Calu3 (cell line): Measurements from ENCODE around the gene LRRC49. TPM values are rescaled to one million over a fixed set of nuclear protein-coding genes. Genes with fewer than 3 reads are reported as not detected.

Experiments used
- BruUV-seq: library from RNA; stranded (reverse); fragments of 400-500 nt; replicated peaks from 2 replicates; lab custom pipeline; 2021; lab: Mats Ljungman, UMichigan
- CTCF ChIA-PET: fragments of 300-600 bp; sonication (Branson Sonifier 250); formaldehyde crosslinking; loops from one replicate; lab custom pipeline; 2022; ENCODE audit warnings: antibody characterized with exemption; lab: Charles Lee
- DNase-seq: peaks from one replicate; pipeline ENCODE4 v3.0.0; 2022
- H3K27ac Mint-ChIP-seq: one replicate; pipeline ENCODE4 v1.8.0; 2022; ENCODE audit warnings: mixed read lengths; ENCODE audit not compliant: unreplicated experiment
- H3K27me3 Mint-ChIP-seq: one replicate; pipeline ENCODE4 v1.8.0; 2022; ENCODE audit warnings: mixed read lengths; ENCODE audit not compliant: unreplicated experiment
- H3K36me3 Mint-ChIP-seq: one replicate; pipeline ENCODE4 v1.8.0; 2022; ENCODE audit warnings: mild to moderate bottlenecking, moderate library complexity, mixed read lengths; ENCODE audit not compliant: insufficient read depth, unreplicated experiment
- H3K4me1 Mint-ChIP-seq: one replicate; pipeline ENCODE4 v1.8.0; 2022; ENCODE audit warnings: mild to moderate bottlenecking, low read depth, mixed read lengths; ENCODE audit not compliant: unreplicated experiment
- H3K4me3 Mint-ChIP-seq: one replicate; pipeline ENCODE4 v1.8.0; 2022; ENCODE audit warnings: mild to moderate bottlenecking, low read depth, moderate library complexity, mixed read lengths; ENCODE audit not compliant: unreplicated experiment
- H3K9me3 Mint-ChIP-seq: one replicate; pipeline ENCODE4 v1.8.0; 2022; ENCODE audit warnings: low read depth, mixed read lengths; ENCODE audit not compliant: unreplicated experiment
- CTCF ChIP-seq: fragments of 200-600 bp; IDR thresholded peaks from one replicate; pipeline ENCODE4 v1.8.0; 2022; ENCODE audit warnings: antibody characterized with exemption; ENCODE audit not compliant: unreplicated experiment
- intact Hi-C: fragments of 100-400 bp; cut with micrococcal nuclease; formaldehyde crosslinking; loops from one replicate; pipeline ENCODE4 v1.10.0; 2022; ENCODE audit not compliant: unreplicated experiment
- total RNA-seq: library from RNA; stranded (reverse); gene quantifications from 2 replicates; pipeline ENCODE4 v1.2.3, GENCODE V29; 2022

The LRRC49 gene
- total RNA-seq, 1 experiment from 2014 or later: 6.3 TPM

- BruUV-seq: no TSS peak
- no peak overlapping the region for H3K4me3 Mint-ChIP-seq
- H3K9me3 Mint-ChIP-seq: no peaks in the 10 kb centered on the region
- TF ChIP-seq CTCF: no peak
- no peak overlapping the region for H3K27ac Mint-ChIP-seq
- H3K36me3 Mint-ChIP-seq: no peaks in the 10 kb centered on the region
- no peak for DNase-seq
- intact Hi-C loops: no loop called here
- CTCF ChIA-PET: no interaction called here
- H3K27me3 Mint-ChIP-seq: no peaks in the 10 kb centered on the region
- H3K4me1 Mint-ChIP-seq: peaks cover 13% of the 10 kb centered on the region
Measured at GRCh38 chr15:71057581-71057980, 165.0 kb downstream of the LRRC49 start.

GRCh38 chr15:71060983-71061382 lies 168.4 kb downstream of the LRRC49 start:
- Mint-ChIP-seq H3K36me3 (no peaks in the 10 kb centered on the region), H3K9me3 (no peaks in the 10 kb centered on the region), H3K27ac (no peak overlapping the region), H3K4me1 (no peaks in the 10 kb centered on the region), H3K4me3 (no peak overlapping the region), H3K27me3 (no peaks in the 10 kb centered on the region)
- CTCF ChIA-PET: no interaction called here
- BruUV-seq: no TSS peak
- no peak for TF ChIP-seq CTCF
- intact Hi-C loops: no loop called here
- no peak for DNase-seq

- H3K9me3 Mint-ChIP-seq: peaks cover 3% of the 10 kb centered on the region
- no peaks in the 10 kb centered on the region for H3K4me1 Mint-ChIP-seq
- CTCF ChIA-PET: no interaction called here
- no peak overlapping the region for H3K27ac Mint-ChIP-seq
- BruUV-seq: no TSS peak
- intact Hi-C loops: no loop called here
- no peak for DNase-seq
- no peak for TF ChIP-seq CTCF
- H3K36me3 Mint-ChIP-seq: no peaks in the 10 kb centered on the region
- no peak overlapping the region for H3K4me3 Mint-ChIP-seq
- no peaks in the 10 kb centered on the region for H3K27me3 Mint-ChIP-seq
Measured at GRCh38 chr15:71066983-71067382, 174.4 kb downstream of the LRRC49 start.

- H3K36me3 Mint-ChIP-seq: no peaks in the 10 kb centered on the region
- CTCF ChIA-PET: no interaction called here
- no peaks in the 10 kb centered on the region for H3K4me1 Mint-ChIP-seq
- intact Hi-C loops: loop anchor here (1.0 kb wide), 1 partner anchor 374 kb away; no protein-coding TSS in a partner anchor
- DNase-seq: no peak
- H3K27me3 Mint-ChIP-seq: no peaks in the 10 kb centered on the region
- no peak overlapping the region for H3K4me3 Mint-ChIP-seq
- no TSS peak for BruUV-seq
- H3K9me3 Mint-ChIP-seq: peaks cover 3% of the 10 kb centered on the region
- TF ChIP-seq CTCF: no peak
- H3K27ac Mint-ChIP-seq: no peak overlapping the region
Measured at GRCh38 chr15:71069693-71070092, 177.1 kb downstream of the LRRC49 start.
